ENCODE results near the gene UGT1A5.

GRCh38 chr2:233795735-233796171 lies 83.0 kb downstream of the UGT1A5 start:
- TF ChIP-seq POLR2A (IDR thresholded peaks at IDR 0.05): no peak
- no peak for TF ChIP-seq CTCF (IDR thresholded peaks at IDR 0.05)
- no peak for TF ChIP-seq POLR2AphosphoS5 (IDR thresholded peaks at IDR 0.05)

Data from suprapubic skin (tissue), 4 donors.